Measurements from ENCODE around the gene TMEM165. TPM values are rescaled to one million over a fixed set of nuclear protein-coding genes. Genes with fewer than 3 reads are reported as not detected.

The TMEM165 gene
- total and polyA plus RNA-seq, 9 of the 15 experiments (the other 6 are each of a cell fraction or from before 2014, with no cell fraction given), result 21.3 to 145 (median 96.8) TPM

- no peak for TF ChIP-seq TCF7L2 (IDR thresholded peaks at IDR 0.05; ENCODE audit: low read depth, low read length)
- TF ChIP-seq FOXA3 (CRISPR knock-in tag; conservative IDR thresholded peaks at IDR 0.05 in 1 of 2, IDR thresholded peaks at IDR 0.05 in 1 of 2), result peak in 1 of 2 experiments; percentile 62; a peak in 1 of 4 replicates
- TF ChIP-seq PTRF (tag; IDR thresholded peaks at IDR 0.05), result no peak
- 0 out of 2 replicates have a peak, but pooled peaks have one; percentile 16 for TF ChIP-seq GABPB1 (CRISPR knock-in tag; IDR thresholded peaks at IDR 0.05)
- TF ChIP-seq SMARCC2 (IDR thresholded peaks at IDR 0.05; ENCODE audit: low read depth), result peak; percentile 59; the same call in 1 of the 2 replicates
- peak; percentile 61 for TF ChIP-seq NCOR1 (IDR thresholded peaks at IDR 0.05)
- TF ChIP-seq ZEB2 (IDR thresholded peaks at IDR 0.05), result peak; percentile 48; the same call in 1 of the 2 replicates
- peak; percentile 48; the same call in 1 of the 2 replicates for TF ChIP-seq STAT5A (IDR thresholded peaks at IDR 0.05; ENCODE audit: borderline replicate concordance, low read length)
- 0 out of 2 replicates have a peak, but pooled peaks have one; percentile 16 for TF ChIP-seq MECOM (CRISPR knock-in tag; IDR thresholded peaks at IDR 0.05)
- TF ChIP-seq TBL1XR1 (IDR thresholded peaks at IDR 0.05; ENCODE audit: low read length in 2 of 2), result peak in 1 of 2 experiments; percentile 75; a peak in 2 of 4 replicates
- TF ChIP-seq NFIC (IDR thresholded peaks at IDR 0.05), result 0 out of 2 replicates have a peak, but pooled peaks have one; percentile 20
- TF ChIP-seq SMARCE1 (IDR thresholded peaks at IDR 0.05), result peak; percentile 84
- TF ChIP-seq HMGXB4 (CRISPR knock-in tag; IDR thresholded peaks at IDR 0.05), result no peak
- TF ChIP-seq NR2C2 (CRISPR knock-in tag; IDR thresholded peaks at IDR 0.05), result no peak
- TF ChIP-seq NR2C2 (tag; IDR thresholded peaks at IDR 0.05), result peak; percentile 59; the same call in 1 of the 2 replicates
- no peak for TF ChIP-seq IRF1 (CRISPR knock-in tag; IDR thresholded peaks at IDR 0.05; ENCODE audit: borderline replicate concordance)
- peak; percentile 78 for TF ChIP-seq TAL1 (IDR thresholded peaks at IDR 0.05)
Measured at GRCh38 chr4:55437356-55437796, 41.6 kb downstream of the TMEM165 start (continued).
